GM23338 (cell line): Measurements from ENCODE around the gene PACSIN1.

ENCODE experiments used
- POLR2AphosphoS5 ChIP-seq: IDR thresholded peaks from 2 replicates; pipeline ENCODE4 v1.6.1; 2016; ENCODE audit warnings: antibody characterized with exemption, low read depth
- TF ChIP-seq, protein P1 (sequence below), 2 experiments: fragments of 200-600 bp in 1 of 2; sonication (generic) in 1 of 2; conservative IDR thresholded peaks; 2 replicates each; pipeline versions ENCODE4 v1.5.1 to v1.6.1; 2016 to 2017; ENCODE audit warnings: antibody characterized with exemption in 2 of 2, low read depth in 2 of 2, mild to moderate bottlenecking in 2 of 2, moderate library complexity in 1 of 2
- TF ChIP-seq, protein P2 (sequence below): IDR thresholded peaks from one replicate; pipeline ENCODE4 v1.6.1; 2018; ENCODE audit warnings: antibody characterized with exemption; ENCODE audit not compliant: unreplicated experiment

- TF ChIP-seq, protein P1, sequence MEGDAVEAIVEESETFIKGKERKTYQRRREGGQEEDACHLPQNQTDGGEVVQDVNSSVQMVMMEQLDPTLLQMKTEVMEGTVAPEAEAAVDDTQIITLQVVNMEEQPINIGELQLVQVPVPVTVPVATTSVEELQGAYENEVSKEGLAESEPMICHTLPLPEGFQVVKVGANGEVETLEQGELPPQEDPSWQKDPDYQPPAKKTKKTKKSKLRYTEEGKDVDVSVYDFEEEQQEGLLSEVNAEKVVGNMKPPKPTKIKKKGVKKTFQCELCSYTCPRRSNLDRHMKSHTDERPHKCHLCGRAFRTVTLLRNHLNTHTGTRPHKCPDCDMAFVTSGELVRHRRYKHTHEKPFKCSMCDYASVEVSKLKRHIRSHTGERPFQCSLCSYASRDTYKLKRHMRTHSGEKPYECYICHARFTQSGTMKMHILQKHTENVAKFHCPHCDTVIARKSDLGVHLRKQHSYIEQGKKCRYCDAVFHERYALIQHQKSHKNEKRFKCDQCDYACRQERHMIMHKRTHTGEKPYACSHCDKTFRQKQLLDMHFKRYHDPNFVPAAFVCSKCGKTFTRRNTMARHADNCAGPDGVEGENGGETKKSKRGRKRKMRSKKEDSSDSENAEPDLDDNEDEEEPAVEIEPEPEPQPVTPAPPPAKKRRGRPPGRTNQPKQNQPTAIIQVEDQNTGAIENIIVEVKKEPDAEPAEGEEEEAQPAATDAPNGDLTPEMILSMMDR (conservative IDR thresholded peaks at IDR 0.05; ENCODE audit: low read depth in 2 of 2) = no peak
- TF ChIP-seq, protein P2, sequence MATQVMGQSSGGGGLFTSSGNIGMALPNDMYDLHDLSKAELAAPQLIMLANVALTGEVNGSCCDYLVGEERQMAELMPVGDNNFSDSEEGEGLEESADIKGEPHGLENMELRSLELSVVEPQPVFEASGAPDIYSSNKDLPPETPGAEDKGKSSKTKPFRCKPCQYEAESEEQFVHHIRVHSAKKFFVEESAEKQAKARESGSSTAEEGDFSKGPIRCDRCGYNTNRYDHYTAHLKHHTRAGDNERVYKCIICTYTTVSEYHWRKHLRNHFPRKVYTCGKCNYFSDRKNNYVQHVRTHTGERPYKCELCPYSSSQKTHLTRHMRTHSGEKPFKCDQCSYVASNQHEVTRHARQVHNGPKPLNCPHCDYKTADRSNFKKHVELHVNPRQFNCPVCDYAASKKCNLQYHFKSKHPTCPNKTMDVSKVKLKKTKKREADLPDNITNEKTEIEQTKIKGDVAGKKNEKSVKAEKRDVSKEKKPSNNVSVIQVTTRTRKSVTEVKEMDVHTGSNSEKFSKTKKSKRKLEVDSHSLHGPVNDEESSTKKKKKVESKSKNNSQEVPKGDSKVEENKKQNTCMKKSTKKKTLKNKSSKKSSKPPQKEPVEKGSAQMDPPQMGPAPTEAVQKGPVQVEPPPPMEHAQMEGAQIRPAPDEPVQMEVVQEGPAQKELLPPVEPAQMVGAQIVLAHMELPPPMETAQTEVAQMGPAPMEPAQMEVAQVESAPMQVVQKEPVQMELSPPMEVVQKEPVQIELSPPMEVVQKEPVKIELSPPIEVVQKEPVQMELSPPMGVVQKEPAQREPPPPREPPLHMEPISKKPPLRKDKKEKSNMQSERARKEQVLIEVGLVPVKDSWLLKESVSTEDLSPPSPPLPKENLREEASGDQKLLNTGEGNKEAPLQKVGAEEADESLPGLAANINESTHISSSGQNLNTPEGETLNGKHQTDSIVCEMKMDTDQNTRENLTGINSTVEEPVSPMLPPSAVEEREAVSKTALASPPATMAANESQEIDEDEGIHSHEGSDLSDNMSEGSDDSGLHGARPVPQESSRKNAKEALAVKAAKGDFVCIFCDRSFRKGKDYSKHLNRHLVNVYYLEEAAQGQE = no peak
- no peak for TF ChIP-seq POLR2AphosphoS5
Measured at GRCh38 chr6:34511214-34511914, 45.5 kb downstream of the PACSIN1 start.
